ENCODE measurements around the gene RAP1A.
"Not testable (repeated sequence)": the region's sequence is repeated elsewhere in the genome, so short reads cannot be mapped to it uniquely, and the experiment has no call there.

The RAP1A gene

GRCh38 chr1:111630567-111630966 lies 11.0 kb downstream of the RAP1A start:
- DNase-seq = no peak

DNA sequence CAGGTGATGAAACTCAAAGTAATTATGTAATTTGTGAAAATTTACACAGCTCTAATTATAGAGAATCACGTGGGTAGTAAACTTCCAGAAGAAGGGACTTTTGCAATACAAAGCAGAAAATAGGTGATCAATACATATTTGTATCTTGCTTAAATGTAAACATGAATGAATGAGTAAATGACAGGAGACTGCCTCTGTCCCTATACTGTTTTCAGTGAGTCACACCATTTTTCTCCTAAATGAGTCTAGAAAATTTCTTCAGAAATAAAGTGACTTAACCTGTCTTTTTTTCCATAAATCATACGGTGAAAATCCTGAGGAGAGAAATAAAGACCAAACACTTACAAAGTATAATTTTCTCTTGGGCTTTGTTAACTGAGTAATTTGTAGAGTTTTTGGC lies 11.9 kb downstream of the RAP1A start:
- no peak for DNase-seq

- not testable (repeated sequence) for DNase-seq
Measured at GRCh38 chr1:111632771-111633170, 13.2 kb downstream of the RAP1A start.

GRCh38 chr1:111633736-111634247 lies 14.2 kb downstream of the RAP1A start:
- DNase-seq = no peak

GRCh38 chr1:111635324-111636009 lies 15.9 kb downstream of the RAP1A start:
- no peak for DNase-seq

GRCh38 chr1:111638320-111638719 lies 18.7 kb downstream of the RAP1A start:
- DNase-seq = no peak

- no peak for DNase-seq
Measured at GRCh38 chr1:111639602-111640198, 20.1 kb downstream of the RAP1A start.

DNA sequence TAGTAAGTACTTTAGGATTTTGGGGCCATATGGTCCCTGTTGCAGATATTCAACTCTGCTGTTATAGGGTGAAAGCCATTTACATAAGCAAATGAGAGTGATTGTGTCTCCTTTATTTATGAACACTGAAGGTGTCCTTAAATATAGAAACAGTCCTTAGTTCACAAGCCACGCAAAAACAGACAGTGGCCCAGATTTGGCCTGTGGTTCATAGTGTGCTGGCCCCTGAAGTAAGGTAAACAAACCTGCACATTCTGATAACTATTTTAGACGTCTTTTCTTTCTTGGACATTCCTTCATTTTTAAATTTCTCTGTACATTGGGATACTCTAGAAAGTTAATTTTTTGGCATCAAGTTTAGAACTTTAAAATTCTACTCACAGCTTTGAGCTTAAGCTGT lies 23.5 kb downstream of the RAP1A start:
- no peak for DNase-seq

GRCh38 chr1:111643696-111644095 lies 24.1 kb downstream of the RAP1A start:
- DNase-seq = no peak

GRCh38 chr1:111644506-111644905 lies 24.9 kb downstream of the RAP1A start:
- no peak for DNase-seq

DNA sequence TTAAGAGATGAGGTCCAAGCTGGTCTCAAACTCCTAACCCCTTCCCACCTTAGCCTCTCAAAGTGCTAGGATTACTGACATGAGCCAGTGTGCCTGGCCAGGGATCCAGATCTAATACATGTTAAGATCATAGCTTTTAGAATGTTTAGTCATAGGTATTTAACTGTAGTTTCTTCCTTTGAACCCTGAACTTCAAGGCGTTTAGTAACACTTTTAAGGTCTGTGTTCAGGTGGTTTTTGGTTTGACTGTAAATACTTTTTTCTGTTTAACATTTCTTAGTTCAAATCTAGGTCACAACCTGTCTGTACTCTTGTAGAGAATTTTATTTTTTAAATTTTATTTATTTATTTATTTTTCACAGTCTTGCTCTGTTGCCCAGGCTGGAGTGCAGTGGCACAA lies 28.1 kb downstream of the RAP1A start:
- no peak for DNase-seq

DNA sequence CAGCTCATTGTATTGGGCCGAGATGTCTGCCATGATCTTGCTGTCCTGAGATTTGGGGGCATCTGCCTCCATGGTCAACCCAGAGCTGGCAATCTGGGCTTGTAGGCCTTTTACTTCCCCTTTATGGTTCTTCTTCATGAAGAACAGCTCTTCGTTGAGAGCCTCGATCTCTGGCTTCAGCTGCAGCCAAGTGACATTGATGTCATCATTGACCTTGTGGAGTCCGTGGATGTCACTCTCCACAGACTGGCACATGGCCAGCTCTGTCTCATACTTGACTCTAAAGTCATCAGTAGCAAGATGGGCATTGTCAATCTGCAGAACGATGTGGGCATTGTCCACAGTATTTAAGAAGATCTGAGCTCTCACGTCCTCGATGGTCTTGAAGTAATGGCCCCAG lies 29.2 kb downstream of the RAP1A start:
- no peak for DNase-seq

GRCh38 chr1:111649227-111649626 lies 29.6 kb downstream of the RAP1A start:
- no peak for DNase-seq

- no peak for DNase-seq
Measured at GRCh38 chr1:111649648-111650047, 30.1 kb downstream of the RAP1A start.

DNA sequence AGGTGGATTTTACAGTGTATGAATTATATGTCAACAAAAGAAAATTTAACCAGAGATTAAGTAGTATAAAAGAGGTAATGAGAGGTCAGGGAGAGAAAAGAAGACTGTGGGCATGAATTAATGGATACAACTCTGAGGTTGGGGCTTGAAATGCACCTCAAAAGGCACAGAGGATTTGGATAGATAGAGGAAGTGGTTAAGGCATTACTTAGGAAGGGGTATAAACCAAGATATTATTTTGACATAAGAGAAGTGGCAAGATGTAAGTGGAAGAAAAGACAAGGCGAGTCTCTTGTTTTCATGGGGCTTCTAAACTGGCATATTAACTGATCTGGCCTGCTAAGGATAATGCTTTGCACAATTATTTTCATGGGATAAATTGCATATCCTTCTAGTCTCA lies 34.1 kb downstream of the RAP1A start:
- DNase-seq = no peak

- no peak for DNase-seq
Measured at GRCh38 chr1:111654839-111655238, 35.2 kb downstream of the RAP1A start.

- no peak for DNase-seq
Measured at GRCh38 chr1:111656086-111657017, 36.8 kb downstream of the RAP1A start.

GRCh38 chr1:111658622-111659021 lies 39.0 kb downstream of the RAP1A start:
- no peak for DNase-seq

DNA sequence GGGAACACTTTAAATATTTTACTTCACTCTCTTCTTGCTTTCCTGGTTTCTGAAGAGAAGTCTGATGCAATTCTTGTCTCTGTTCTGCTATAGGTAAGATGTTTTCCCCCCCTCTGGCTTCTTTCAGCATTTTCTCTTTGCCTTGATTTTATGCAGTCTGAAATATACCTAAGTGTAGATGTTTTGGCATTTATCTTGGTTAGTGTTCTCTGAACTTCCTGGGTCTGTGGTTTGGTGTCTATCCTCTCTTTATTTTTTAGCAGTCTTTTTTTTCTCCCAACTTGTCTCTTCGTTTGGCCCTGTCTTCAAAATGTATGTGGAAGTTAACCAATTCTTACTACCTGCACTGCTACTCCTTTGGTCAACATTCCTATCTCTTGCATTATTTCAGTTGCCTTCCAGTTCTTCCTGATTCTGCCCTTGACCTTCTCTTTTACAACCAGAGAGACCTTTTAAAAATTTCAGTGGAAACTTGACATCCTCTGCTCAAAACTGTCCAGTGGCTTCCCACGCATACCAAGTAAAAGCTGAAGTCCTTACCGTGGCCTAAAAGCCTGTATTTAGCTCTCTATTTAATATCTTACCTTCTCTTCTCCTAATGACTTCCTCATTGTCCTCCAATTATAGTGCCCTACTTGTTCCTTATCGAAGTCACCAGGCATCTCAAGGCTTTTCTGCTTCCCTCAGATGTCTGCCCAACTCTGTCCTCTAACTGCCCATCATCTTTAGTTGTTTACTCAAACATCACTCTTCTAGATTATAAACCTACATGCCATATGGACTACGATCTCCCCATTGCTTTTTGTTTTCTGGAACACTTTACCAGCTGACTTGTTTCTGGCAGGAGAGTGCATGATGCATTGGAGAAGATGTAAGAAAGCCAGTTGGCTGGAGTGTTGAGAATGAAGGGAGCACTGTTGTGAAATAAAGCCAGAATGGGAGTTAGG lies 40.9 kb downstream of the RAP1A start:
- no peak for DNase-seq

- no peak for DNase-seq
Measured at GRCh38 chr1:111664652-111665051, 45.1 kb downstream of the RAP1A start.

- no peak for DNase-seq
Measured at GRCh38 chr1:111665497-111665896, 45.9 kb downstream of the RAP1A start.

- no peak for DNase-seq
Measured at GRCh38 chr1:111666828-111667227, 47.2 kb downstream of the RAP1A start.
